GM18505 (cell line): Measurements from ENCODE around the gene C1orf94.

Experiments used
- ATAC-seq: cut with Tn5 transposase; IDR thresholded peaks from one replicate; pipeline ENCODE4 v1.9.1; 2021; ENCODE audit not compliant: unreplicated experiment
- POLR2A ChIP-seq: IDR thresholded peaks from 4 replicates; pipeline ENCODE4 v1.6.1; 2011; ENCODE audit warnings: borderline replicate concordance; ENCODE audit not compliant: insufficient read depth, insufficient read length; ENCODE audit errors: extremely low read depth

C1orf94 gene

DNA sequence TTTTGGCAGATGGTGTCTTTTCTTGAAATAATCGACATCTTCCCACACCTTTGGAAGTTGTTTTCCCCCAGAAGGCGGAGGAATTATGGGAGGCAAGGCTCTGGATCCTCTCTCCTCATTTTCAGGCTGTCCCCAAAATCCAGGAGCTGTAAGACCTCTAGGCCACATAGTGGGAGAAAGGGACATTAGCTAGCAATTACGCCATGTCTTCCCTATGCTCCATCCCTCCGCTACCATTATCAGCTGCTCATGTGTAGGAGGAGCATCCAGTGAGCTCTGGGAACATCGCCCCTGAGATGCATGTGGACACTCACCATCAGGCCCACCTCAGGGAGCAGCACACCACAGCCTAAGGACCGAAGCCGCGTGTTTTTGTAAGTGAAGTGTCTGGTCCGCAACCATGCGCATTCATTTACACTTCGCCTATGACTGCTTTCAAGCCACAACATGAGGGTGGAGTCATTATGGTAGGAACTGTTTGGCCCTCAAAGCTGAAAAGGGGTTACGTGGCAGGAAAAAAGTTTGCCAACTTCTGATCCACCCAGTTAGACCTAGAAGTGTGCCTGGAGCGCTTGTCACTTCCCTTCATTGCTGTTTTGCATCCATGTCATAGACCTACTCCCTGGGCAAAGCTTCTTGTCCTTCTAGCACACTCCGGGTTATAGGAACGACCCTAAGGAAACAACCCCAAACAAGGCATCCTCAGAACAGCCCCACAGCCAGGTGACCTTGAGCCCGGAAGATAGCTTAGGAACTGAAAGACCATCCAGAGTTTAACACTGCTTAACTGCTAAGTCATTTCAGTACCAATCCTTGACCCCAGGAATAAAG, 85.5 kb downstream of the C1orf94 start:
- ATAC-seq = no peak
- no peak for TF ChIP-seq POLR2A

DNA sequence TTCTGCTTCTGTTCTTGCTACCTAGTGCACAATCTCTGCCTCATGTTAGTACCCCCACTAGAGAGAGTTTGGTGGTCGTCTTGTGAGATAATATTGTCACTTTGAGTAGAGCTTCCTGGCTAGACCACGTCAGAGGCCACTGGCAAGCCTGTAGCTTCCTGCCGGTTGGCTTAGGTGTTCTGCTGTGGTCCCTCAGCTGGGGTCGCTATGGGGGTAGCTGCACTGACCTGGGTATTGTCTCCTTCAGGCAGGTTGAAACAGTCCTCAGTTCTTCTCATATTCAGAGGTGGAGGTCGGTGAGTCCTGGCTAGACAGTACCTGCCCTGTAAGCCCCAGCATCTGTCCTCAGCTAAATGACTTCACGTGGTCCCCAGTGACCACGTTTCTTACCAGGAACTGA, 86.2 kb downstream of the C1orf94 start:
- TF ChIP-seq POLR2A = no peak
- ATAC-seq = no peak

DNA sequence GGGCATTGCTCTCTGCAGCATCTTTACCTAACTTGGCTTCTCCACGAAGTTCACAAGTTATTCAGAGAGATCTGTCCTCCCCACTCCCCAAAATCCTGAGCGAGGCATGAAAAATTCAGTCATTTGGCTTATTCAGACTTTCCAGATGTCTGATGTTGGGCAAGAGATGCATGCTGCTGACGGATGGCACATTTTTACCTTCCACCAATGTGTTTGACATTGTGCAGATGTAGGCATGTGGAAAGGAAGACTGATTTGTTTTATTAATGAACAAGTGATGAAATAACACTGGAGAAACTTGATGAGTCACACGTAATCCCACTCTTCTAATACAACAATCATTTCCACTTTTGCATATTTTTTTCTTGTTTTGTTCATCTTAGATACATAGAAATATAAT, 86.7 kb downstream of the C1orf94 start:
- no peak for TF ChIP-seq POLR2A

DNA sequence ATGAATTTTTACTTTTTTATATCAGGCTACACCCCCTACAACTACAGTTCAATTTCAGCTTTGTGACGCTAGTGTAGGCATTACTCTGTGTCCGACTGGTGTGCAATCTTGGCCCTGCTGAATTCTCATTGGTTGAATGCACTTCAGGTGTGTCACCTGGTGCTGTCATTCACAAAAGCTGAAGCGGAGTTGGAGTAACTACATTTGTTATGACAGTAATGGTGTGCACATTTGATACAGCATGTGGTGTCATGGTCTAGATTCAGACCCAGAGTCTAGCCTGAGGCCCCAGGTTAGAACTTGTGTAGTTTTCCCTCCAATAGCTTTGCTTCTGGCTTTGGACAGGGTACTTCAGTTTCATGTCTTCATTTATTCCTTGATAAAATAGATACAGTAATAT, 88.7 kb downstream of the C1orf94 start:
- ATAC-seq = no peak
- TF ChIP-seq POLR2A = no peak

More for the DNA sequence above, 86.7 kb downstream of the C1orf94 start:
- no peak for ATAC-seq

DNA sequence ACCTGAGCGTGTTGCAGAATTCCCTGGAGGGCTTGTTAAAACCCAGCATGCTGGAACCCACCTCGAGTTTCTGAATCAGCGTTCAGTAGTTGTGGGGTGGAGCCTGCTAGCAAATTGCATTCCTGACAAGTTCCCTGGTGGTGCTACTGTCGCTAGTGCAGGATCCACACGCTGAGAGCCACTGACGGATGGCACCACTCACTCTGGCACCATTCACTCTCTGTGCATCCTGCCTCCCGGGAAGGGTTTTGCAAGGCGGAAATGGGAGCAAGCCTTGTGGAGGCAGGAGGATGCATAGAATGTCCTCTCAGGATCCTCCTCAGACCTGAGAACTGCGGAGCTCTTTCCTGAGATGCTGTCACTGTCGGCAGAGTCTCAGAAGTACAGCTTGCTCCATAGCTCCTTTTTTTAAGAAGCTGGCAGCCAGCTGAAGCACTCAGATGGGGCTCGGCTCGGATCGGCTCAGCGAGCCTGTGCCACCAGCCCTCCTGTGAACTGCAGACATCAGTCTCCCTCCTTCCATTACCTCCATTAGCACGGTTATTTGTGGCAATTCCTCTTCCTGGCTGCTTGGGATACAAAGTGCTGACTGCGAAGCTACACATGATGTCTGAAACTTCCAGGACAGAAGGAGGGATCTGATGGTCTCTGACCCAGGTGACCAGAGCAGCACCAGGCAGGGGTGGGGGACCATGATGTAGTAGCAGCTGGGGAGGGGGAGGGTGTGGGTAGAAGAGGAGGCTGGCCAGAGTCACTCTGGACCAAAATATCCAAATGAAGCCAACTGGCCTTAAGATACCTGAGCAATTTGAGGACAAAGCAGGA, 89.6 kb downstream of the C1orf94 start:
- no peak for TF ChIP-seq POLR2A
- no peak for ATAC-seq

DNA sequence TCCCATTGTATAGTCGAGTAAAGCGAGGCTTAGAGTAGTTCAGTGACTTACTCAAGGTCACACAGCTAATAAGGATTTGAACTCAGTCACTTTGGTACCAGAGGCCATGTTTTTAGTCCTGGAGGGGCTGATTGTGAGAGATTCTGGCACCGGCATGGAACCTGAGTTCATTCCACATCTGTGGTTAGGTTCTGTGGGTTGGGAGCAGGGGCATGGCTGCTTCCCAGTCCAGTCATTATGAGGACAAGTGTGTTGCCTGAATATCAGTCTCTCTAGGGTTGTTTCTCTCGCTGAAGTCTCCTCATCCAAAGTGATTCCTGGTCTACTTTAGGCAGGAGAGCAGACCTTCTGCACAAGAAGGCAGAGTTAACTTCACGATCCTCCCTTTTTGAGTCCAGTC, 90.6 kb downstream of the C1orf94 start:
- TF ChIP-seq POLR2A = no peak
- no peak for ATAC-seq

DNA sequence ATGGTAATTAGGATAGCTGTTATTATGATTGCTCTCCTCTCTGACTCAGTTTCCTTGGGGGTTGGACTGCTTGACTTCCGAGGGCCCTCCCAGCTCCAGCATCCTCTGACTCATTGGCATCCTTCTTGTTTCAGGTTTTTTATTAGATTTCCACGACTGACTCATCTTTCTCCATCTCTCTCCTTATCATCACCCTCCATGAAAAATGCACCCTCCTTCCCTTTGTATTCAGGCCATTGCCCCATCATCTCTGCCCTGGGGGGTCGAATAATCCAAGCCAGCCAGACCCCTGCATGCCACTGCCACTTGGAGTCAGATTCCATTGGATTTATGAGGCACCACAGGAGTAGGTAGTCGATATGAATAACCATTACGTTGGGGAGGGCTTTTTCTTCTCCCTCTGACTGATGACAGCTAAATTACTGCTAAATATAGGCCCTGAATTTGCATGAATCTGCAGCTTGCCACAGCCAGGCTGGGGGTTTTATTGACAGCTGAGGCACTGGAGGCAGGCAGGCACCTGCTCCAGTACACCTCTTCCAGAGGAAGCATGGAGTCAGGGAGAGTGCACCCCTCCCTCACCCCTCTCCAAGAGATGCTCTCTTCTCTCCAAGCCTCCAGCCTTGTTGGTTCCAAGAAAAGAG, 91.7 kb downstream of the C1orf94 start:
- TF ChIP-seq POLR2A = no peak
- no peak for ATAC-seq
